ENCODE measurements around the gene ROR1.

DNA sequence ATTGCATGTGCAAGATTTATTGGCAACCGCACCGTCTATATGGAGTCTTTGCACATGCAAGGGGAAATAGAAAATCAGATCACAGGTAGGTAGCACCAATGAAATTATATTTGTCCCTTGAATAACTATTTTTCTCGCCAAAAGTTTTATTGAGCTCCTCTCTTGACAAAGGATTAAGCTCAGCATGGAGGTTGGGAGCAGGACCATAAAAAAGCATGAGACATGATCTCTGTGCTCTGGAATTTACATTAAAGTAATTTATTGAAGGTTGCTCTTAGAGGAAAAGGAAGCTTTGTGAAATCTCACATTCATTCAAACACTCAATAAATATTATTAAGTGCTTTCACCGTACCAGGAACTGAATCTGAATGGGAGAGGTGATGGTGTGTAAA, 363.6 kb downstream of the ROR1 start:
- TF ChIP-seq, protein P1, sequence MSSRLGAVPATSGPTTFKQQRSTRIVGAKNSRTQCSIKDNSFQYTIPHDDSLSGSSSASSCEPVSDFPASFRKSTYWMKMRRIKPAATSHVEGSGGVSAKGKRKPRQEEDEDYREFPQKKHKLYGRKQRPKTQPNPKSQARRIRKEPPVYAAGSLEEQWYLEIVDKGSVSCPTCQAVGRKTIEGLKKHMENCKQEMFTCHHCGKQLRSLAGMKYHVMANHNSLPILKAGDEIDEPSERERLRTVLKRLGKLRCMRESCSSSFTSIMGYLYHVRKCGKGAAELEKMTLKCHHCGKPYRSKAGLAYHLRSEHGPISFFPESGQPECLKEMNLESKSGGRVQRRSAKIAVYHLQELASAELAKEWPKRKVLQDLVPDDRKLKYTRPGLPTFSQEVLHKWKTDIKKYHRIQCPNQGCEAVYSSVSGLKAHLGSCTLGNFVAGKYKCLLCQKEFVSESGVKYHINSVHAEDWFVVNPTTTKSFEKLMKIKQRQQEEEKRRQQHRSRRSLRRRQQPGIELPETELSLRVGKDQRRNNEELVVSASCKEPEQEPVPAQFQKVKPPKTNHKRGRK (tag; IDR thresholded peaks at IDR 0.05) = no peak
- TF ChIP-seq SIX5 (IDR thresholded peaks at IDR 0.05; ENCODE audit: borderline replicate concordance in 1 of 2, insufficient read depth in 1 of 2, low read depth in 1 of 2, low read length in 2 of 2) (no peak), ATF3 (IDR thresholded peaks at IDR 0.05) (no peak), ATF3 (CRISPR knock-in tag; conservative IDR thresholded peaks at IDR 0.05) (no peak), USF2 (CRISPR knock-in tag; IDR thresholded peaks at IDR 0.05) (no peak), REST (IDR thresholded peaks at IDR 0.05; ENCODE audit: borderline replicate concordance) (no peak), REST (CRISPR knock-in tag; IDR thresholded peaks at IDR 0.05; ENCODE audit: low read depth) (no peak), ZNF232 (CRISPR knock-in tag; IDR thresholded peaks at IDR 0.05) (no peak), STAT5B (CRISPR knock-in tag; IDR thresholded peaks at IDR 0.05) (no peak), MYBL2 (IDR thresholded peaks at IDR 0.05; ENCODE audit: low read depth) (no peak), MYBL2 (CRISPR knock-in tag; IDR thresholded peaks at IDR 0.05; ENCODE audit: borderline replicate concordance) (no peak)
- TF ChIP-seq, protein P2, sequence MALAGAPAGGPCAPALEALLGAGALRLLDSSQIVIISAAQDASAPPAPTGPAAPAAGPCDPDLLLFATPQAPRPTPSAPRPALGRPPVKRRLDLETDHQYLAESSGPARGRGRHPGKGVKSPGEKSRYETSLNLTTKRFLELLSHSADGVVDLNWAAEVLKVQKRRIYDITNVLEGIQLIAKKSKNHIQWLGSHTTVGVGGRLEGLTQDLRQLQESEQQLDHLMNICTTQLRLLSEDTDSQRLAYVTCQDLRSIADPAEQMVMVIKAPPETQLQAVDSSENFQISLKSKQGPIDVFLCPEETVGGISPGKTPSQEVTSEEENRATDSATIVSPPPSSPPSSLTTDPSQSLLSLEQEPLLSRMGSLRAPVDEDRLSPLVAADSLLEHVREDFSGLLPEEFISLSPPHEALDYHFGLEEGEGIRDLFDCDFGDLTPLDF (CRISPR knock-in tag; IDR thresholded peaks at IDR 0.05) = no peak
